ENCODE measurements around the gene GDF11. TPM values are rescaled to one million over a fixed set of nuclear protein-coding genes. Genes with fewer than 3 reads are reported as not detected.

Gene GDF11
- total and polyA plus RNA-seq, 2 of the 4 experiments (the other 2 are of a cell fraction) = 2.7 to 12.9 TPM

DNA sequence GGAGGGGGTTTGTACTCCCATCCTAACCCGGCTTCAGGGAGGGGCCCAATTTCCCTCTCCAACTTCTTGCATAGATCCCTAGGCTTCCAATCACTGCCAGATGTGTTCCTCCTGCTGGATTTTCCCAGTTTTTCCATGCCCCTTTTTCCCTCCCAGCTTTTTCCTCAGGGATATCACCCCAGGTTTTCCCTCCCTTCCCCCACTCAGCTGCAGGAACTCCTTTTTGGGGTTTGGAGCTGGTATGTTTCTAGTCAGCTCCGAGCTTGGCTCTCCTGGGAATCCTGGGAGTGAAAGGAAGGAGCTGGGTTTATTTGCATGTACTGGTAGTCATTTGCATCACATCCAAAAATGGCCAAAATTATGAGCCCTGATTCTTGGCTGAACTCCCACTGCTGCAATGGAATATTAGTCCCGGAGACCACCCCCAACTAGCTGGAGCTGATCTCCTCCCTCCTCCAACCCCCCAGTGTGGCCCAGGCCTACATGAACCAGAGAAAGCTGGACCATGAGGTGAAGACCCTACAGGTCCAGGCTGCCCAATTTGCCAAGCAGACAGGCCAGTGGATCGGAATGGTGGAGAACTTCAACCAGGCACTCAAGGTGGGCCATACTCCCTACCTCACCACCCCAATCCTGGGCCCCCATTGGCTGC is 24.2 kb upstream of the GDF11 start:
- in situ Hi-C loops (cut with MboI; ENCODE audit: low sequenced_read_pairs) (no loop called here), dilution Hi-C loops (cut with HindIII; ENCODE audit: low sequenced_read_pairs, unreplicated experiment) (no loop called here)
- CTCF ChIA-PET = interaction anchor here (0.5 kb wide), 1 partner anchor 134 kb away, joined by 3 read pairs; no protein-coding TSS in a partner anchor

More for the DNA sequence above, 24.2 kb upstream of the GDF11 start:
- DNase-seq = no peak
- H3K56ac ChIP-seq (ENCODE audit: extremely low read depth, insufficient read depth, low read length) = no peak overlapping the region
- H2AK5ac ChIP-seq (ENCODE audit: low read depth, low read length) = peak overlapping the region; percentile 86
- TF ChIP-seq POLR2A (IDR thresholded peaks at IDR 0.05; ENCODE audit: low read depth, low read length) (no peak), CHD1 (IDR thresholded peaks at IDR 0.05; ENCODE audit: low read depth, low read length) (no peak), NFE2L2 (IDR thresholded peaks at IDR 0.05; ENCODE audit: low read depth, low read length) (no peak)
- no peaks in the 10 kb centered on the region for H3K9me3 ChIP-seq (ENCODE audit: control insufficient read depth, insufficient read depth, low read length)
- H3K4ac ChIP-seq (ENCODE audit: low read depth, low read length) = peak overlapping the region; percentile 68; the same call in 1 of the 2 replicates
- H3K27ac ChIP-seq (ENCODE audit: insufficient read depth, low read length) = no peak overlapping the region
- POLR2A ChIA-PET (ENCODE audit: unreplicated experiment) = no interaction called here
- peak overlapping the region in 1 of 2 experiments; percentile 66; a peak in 1 of 4 replicates for H4K8ac ChIP-seq (ENCODE audit: low read depth in 2 of 2, low read length in 2 of 2)
- no peaks in the 10 kb centered on the region for H3K27me3 ChIP-seq (ENCODE audit: control insufficient read depth, insufficient read depth, low read length)
- H3K18ac ChIP-seq (ENCODE audit: low read depth, low read length) = no peak overlapping the region
- H2BK5ac ChIP-seq (ENCODE audit: low read depth, low read length, poor library complexity, severe bottlenecking) = peak overlapping the region; percentile 71
- H3K79me1 ChIP-seq (ENCODE audit: low read depth in 1 of 2, low read length in 2 of 2) = peaks cover 17 to 62% of the 10 kb centered on the region in 2 experiments
- peak overlapping the region; percentile 37 for H2AK9ac ChIP-seq (replicated peaks; ENCODE audit: low read depth, low read length, poor library complexity)
- no peak overlapping the region for H3K14ac ChIP-seq (replicated peaks; ENCODE audit: low read depth, low read length)
- H3K36me3 ChIP-seq (ENCODE audit: control insufficient read depth, insufficient read depth, low read length) = peaks cover 10% of the 10 kb centered on the region
- no peak overlapping the region for H2BK20ac ChIP-seq (ENCODE audit: low read depth, low read length)
- no peak overlapping the region for H3K4me3 ChIP-seq (ENCODE audit: insufficient read depth, low read depth, low read length)
- H4K5ac ChIP-seq (ENCODE audit: low read depth, low read length) = no peak overlapping the region
- H4K20me1 ChIP-seq (ENCODE audit: insufficient read depth, low read length) = peaks cover 24% of the 10 kb centered on the region
- peak overlapping the region; percentile 57; the same call in 1 of the 2 replicates for H3K23ac ChIP-seq (ENCODE audit: low read depth, low read length)
- no peak overlapping the region for H3K4me2 ChIP-seq (ENCODE audit: low read depth, low read length)
- no peak overlapping the region for H2BK15ac ChIP-seq (ENCODE audit: low read depth, low read length)
- H3K9me1 ChIP-seq (ENCODE audit: insufficient read depth, low read length) = peaks cover 32% of the 10 kb centered on the region
- H3K9ac ChIP-seq (ENCODE audit: low read depth, low read length) = no peak overlapping the region
- intact Hi-C loops (cut with micrococcal nuclease) = no loop called here
- peaks cover 36% of the 10 kb centered on the region for H3K4me1 ChIP-seq (ENCODE audit: control insufficient read depth, insufficient read depth, low read length)
- BruUV-seq (replicated peaks) = no TSS peak
- H2BK120ac ChIP-seq (ENCODE audit: low read depth, low read length) = peak overlapping the region; percentile 62; the same call in 1 of the 2 replicates
- WGBS, 2 experiments (ENCODE audit: extremely low coverage in 2 of 2, insufficient read length in 1 of 2) = 50% methylated on average over 1 of the region's 4 CpGs; no CpG with 5 or more reads in 1 of the 2 experiments
- no peak for ATAC-seq (ENCODE audit: low read depth)
- H2AFZ ChIP-seq (replicated peaks; ENCODE audit: low read length, poor library complexity) = no peak overlapping the region
- peak overlapping the region; percentile 57; the same call in 1 of the 2 replicates for H4K91ac ChIP-seq (ENCODE audit: insufficient read depth, low read depth, low read length)

All from IMR-90 (cell line).